Fibroblast of pulmonary artery (primary cell): Measurements from ENCODE around the gene CRYBB1.

Experiments
- DNase-seq: peaks from one replicate; pipeline ENCODE4 v3.0.0-alpha.2; 2010; ENCODE audit warnings: low read depth
- H3K4me3 ChIP-seq: replicated peaks from 2 replicates; pipeline ENCODE4 v1.5.1; 2011; ENCODE audit warnings: low read depth, mild to moderate bottlenecking, control low read depth, low read length, moderate library complexity
- TF ChIP-seq, protein P1 (sequence below): IDR thresholded peaks from 2 replicates; pipeline ENCODE4 v1.5.1; 2011; ENCODE audit warnings: mild to moderate bottlenecking, control low read depth, low read length, inconsistent platforms; ENCODE audit errors: missing control alignments

CRYBB1 gene

DNA sequence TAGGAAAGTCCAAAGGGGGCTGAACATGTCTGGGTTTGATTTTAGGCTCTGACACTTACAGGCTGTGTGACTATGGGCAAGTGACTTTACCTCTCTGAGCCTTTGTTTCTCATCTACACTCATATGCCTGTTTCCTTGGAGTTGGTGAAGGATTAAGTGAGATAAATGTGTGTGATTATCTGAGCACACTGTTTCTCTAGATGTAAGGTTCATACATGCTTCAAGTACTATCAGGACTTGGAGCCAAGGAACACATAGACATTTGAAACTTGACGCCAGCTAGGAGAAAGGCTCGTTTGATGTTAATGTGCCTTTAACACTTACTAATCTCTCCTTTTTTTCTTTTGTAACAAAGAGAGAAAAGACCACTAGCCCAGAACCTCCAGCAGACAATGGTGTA is 9.7 kb downstream of the CRYBB1 start:
- DNase-seq: no peak
- H3K4me3 ChIP-seq: no peak overlapping the region
- TF ChIP-seq, protein P1, sequence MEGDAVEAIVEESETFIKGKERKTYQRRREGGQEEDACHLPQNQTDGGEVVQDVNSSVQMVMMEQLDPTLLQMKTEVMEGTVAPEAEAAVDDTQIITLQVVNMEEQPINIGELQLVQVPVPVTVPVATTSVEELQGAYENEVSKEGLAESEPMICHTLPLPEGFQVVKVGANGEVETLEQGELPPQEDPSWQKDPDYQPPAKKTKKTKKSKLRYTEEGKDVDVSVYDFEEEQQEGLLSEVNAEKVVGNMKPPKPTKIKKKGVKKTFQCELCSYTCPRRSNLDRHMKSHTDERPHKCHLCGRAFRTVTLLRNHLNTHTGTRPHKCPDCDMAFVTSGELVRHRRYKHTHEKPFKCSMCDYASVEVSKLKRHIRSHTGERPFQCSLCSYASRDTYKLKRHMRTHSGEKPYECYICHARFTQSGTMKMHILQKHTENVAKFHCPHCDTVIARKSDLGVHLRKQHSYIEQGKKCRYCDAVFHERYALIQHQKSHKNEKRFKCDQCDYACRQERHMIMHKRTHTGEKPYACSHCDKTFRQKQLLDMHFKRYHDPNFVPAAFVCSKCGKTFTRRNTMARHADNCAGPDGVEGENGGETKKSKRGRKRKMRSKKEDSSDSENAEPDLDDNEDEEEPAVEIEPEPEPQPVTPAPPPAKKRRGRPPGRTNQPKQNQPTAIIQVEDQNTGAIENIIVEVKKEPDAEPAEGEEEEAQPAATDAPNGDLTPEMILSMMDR: no peak

DNA sequence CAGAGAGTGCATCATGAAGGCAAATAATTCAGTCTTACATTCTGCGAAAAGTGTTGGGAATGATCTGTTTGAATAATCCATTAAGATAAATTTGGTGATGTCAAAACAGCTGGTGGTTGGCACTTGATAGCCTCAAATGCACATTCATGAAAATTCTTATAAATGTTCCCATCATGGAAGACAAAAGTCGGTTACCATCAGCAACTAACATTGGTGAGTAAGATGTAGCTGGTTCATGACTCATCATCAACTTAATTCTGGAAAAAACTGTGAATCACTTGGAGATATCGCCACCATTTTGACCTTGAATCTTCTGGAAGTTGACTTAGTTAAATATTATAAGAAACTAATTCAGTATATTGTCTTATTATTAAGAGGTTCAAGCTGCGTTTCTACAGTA is 11.2 kb downstream of the CRYBB1 start:
- DNase-seq: peak; percentile 62
- TF ChIP-seq, protein P1: no peak
- H3K4me3 ChIP-seq: no peak overlapping the region

DNA sequence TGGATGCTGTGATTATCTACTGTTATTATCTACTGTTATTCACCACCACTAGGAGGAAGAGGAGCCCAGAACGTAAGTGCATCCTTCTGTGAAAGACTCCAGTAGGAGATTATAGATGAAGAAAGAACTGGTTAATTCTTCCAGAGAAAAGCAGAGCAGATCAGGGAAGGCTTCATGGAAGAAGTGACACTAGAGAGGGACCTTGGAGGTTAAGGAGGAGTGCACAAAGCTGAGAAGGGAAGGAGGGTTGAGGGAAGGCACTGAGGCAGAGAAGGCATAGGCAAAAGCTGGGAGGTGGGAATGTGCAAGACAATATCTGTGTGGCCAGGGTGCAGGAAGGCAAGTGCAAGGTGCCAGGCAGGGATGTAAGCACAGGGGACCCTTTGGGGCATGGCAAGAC is 13.5 kb downstream of the CRYBB1 start:
- no peak overlapping the region for H3K4me3 ChIP-seq
- no peak for DNase-seq
- TF ChIP-seq, protein P1: no peak

DNA sequence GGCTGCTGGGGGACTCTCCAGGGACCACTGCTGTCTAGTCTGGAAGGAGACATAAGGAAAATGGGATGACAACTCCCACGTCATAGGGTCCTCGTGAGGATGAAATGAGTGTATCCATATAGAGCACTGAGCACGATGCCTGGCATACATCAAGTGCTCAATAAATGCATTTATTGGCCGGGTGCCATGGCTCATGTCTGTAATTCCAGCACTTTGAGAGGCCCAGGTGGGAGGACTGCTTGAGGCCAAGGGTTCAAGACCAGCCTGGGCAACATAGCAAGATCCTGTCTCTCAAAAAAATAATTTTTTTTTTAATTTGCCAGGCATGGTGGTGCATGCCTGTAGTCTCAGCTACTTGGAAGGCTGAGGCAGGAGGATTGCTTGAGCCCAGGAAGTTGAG is 15.7 kb downstream of the CRYBB1 start:
- TF ChIP-seq, protein P1: no peak
- DNase-seq: no peak
- H3K4me3 ChIP-seq: no peak overlapping the region

DNA sequence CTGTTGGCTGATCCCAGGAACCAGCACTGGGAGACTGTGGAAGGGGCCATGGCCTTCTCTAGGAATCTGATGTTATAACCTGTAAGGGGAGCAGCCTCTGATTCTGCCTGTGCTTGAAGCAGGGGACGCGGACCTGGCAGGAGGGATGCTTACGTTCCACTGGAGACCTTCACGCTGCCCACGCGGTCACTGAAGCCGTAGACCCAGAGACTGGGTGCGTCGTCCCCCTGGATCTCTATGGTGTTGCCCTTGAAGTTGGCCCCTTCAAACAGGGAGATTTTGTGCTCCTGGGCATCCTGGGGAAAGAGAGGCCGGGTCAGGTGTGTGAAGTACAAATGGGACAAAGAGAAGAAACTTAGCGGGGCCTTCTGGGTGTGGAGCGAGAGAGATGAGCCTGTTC is 16.1 kb downstream of the CRYBB1 start:
- TF ChIP-seq, protein P1: no peak
- no peak for DNase-seq
- no peak overlapping the region for H3K4me3 ChIP-seq

DNA sequence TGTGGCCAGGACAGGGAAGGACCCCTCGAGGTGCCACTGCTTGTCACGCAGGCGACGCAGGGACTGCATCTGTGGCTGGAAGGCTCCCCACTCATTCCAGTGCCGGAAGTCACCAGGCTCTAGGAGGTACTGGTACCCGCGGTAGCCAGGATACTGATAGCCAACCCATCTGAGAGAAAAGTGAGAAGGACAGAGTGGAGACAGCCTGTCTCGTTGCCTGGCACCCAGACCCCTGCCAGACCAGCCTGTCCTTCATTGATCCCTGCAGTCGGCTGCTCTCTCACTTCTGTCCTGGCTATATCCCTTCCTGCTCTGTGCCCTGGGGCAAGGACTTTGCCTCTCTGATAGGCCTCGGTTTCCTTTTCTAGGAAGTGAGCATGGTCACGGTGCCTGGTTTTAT is 18.3 kb downstream of the CRYBB1 start:
- no peak for DNase-seq
- H3K4me3 ChIP-seq: no peak overlapping the region
- TF ChIP-seq, protein P1: no peak

DNA sequence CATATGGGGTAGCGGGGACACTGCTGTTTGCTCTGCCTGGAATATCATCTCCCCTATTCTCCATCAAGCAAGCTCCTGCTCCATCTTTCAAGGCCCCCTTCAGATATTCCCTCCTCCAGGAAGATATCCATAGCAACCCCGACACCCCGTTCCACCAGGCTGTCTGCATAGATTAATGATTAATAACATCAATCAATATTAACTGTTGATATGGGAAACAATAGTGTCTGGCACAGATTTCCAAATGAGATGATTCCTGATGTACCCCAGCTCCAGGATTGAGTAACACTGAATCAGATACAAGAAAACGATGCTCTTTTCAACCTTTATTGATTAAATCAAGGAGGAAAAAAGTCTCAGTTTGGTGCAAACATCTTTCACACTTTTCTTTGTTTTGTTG is 20.3 kb downstream of the CRYBB1 start:
- no peak for DNase-seq
- TF ChIP-seq, protein P1: no peak
- no peak overlapping the region for H3K4me3 ChIP-seq
